Measurements from ENCODE around the gene DUOX1.
"Not testable (repeated sequence)": the region's sequence is repeated elsewhere in the genome, so short reads cannot be mapped to it uniquely, and the experiment has no call there.

Gene DUOX1

GRCh38 chr15:45121020-45121419 is 8.8 kb upstream of the DUOX1 start:
- DNase-seq: no peak

DNA sequence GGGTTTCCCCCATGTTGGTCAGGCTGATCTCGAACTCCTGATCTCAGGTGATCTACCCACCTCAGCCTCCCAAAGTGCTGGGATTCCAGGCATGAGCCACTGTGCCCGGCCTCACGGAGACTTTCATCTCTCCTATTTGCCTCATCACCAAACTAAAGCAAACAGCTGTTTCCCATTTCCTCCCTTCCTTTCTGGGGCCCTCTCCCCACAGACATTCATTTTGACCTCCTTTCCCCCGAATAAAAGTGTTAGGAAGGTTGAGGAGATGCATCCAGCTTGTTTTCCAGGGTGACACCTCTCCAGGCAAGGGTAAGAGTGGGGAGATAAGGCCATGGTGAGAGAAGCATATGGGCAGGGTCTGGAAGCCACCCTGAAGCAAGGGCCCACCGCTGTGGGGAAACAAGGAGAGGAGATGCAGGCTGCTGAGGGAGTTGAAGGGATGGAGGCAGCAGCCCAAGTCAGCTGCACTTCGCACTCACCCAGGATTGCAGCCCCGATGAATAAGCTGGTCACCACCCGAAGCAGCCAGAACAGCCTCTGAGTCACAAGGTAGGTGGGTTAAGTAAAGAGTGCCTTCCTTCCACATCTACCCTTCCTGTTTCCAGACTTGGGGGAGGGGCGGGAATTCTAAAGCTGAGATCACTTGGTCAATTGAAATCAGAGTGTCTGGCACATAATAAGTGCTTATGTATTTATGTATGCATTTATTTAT is 7.9 kb upstream of the DUOX1 start:
- no peak for DNase-seq

- no peak for DNase-seq
Measured at GRCh38 chr15:45122719-45123118, 7.1 kb upstream of the DUOX1 start.

- no peak for DNase-seq
Measured at GRCh38 chr15:45123397-45123796, 6.4 kb upstream of the DUOX1 start.

GRCh38 chr15:45126535-45127158 is 3.1 kb upstream of the DUOX1 start:
- no peak for DNase-seq

GRCh38 chr15:45128971-45129639 is 689 bp upstream of the DUOX1 start:
- no peak for DNase-seq

DNA sequence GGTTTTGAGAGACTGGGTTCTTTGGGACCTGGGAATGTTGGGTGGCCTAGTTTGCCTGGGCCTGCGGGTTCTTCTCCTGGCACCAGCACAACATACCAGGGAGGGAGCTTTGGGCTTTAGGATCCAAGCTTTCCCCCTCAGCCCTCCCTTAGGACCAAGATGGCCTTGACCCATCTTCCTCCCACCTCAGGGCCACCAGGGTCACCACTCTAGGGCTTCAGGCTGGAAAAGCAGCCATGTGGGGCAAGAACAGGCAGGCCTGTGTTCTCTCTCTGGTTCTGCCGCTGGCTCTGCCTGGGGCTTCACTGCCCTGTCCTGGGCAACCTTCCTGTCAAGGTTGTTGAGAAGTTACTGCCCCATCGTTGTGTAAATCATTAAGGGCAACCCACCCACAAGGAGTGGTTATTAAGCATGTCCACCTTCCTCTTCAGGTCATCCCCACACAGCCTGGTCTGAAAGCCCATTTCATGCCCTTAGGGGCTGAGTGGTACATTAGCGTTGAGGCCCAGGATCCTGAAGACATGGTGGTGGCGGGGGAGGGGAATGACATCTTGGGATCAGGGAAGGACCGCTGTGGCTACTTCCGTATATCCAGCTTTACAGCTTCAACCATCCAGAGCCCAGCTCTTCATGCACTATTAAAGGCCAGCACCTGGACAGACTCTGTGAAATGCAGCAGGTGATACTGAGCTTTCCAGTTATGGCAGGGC is 652 bp downstream of the DUOX1 start:
- DNase-seq: no peak

GRCh38 chr15:45131510-45131909 is 1.7 kb downstream of the DUOX1 start:
- DNase-seq: no peak

- no peak for DNase-seq
Measured at GRCh38 chr15:45132844-45133560, 3.2 kb downstream of the DUOX1 start.

DNA sequence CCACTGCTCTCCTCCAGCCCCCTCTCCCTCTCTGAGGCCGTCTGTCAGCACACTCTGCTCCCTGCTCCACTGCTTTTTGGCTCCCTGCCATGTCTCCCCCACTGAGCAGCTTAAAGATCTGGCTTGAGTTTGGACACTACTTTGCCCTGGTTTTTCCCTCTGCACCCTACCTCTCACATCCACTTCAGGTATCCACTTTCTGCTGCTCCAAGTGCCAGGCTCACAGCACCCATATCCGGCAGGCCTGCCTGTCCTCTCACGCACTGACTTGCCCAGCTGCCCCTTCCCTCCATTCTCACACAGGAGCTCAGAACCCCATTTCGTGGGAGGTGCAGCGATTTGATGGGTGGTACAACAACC is 3.7 kb downstream of the DUOX1 start:
- DNase-seq: no peak

DNA sequence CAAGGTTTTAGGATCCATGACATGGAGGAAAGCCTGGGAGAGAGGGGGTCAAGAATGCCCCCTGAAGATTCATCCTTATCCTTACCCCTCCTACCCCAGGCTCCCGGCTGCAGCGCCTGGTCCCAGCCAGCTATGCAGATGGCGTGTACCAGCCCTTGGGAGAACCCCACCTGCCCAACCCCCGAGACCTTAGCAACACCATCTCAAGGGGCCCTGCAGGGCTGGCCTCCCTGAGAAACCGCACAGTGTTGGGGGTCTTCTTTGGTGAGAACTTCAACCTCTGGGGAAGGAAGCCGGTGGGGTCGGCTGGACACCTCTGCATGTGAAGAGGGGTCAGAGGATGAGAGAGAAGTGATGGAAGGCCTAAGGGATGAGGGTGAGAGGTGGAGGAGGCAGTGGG is 4.3 kb downstream of the DUOX1 start:
- DNase-seq: no peak

DNA sequence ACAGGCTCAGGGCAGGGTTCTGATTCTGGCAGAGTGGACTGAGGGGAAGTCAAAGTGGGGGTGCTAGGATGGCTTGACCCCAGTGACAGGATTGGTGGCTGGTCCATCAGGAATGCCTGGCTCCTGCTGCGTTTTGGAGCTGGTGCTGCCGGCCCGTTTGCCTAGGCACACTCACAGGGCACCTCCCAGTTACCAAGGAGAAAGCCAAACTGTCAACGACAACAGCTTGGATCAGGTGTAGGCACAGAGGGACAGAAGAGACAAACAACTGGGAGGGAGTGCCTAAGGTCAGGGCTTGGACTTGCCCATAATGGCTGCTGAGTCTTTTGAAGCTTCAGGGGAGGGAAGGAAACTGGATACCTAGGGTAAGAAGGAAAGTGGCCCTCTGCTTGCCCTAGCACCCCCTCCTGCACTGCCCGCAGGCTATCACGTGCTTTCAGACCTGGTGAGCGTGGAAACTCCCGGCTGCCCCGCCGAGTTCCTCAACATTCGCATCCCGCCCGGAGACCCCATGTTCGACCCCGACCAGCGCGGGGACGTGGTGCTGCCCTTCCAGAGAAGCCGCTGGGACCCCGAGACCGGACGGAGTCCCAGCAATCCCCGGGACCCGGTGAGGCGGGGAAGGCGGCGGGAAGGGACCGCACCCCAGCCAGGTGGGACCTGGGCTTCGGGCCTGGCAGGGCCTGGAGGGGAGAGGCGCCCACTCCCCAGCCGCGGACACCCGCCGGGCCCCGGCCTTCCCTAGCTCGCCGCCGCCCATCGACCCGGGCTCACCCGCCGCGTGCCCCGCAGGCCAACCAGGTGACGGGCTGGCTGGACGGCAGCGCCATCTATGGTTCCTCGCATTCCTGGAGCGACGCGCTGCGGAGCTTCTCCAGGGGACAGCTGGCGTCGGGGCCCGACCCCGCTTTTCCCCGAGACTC is 5.1 kb downstream of the DUOX1 start:
- DNase-seq: peak in 2 of 51 donors; percentile 22 to 28

DNA sequence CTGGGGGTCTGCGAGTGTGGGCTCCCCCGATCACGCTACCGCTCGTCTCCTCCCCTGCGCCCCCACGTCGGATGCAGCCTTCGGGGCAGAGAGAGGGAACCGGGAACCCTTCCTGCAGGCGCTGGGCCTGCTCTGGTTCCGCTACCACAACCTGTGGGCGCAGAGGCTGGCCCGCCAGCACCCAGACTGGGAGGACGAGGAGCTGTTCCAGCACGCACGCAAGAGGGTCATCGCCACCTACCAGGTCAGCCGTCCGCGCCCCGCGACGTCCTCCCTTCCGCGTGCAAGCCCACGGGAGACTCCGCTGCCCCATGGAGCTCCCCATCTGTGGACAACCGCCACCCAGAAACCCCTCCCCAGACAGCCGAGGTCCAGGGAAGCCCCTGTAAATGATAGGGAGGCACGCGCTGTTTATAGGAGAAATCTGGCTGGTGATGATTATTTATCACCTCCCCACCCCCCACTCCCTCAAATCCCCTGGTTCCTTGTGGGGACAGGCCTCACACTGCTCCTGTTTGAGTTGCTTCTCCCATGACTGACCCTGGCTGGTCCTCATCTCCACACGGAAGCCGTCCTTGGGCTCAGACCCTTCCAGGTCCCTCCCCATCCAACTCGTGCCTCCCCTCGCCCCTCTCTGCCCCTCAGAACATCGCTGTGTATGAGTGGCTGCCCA is 6.0 kb downstream of the DUOX1 start:
- not testable (repeated sequence) for DNase-seq

GRCh38 chr15:45136378-45136764 is 6.6 kb downstream of the DUOX1 start:
- DNase-seq: no peak

- no peak for DNase-seq
Measured at GRCh38 chr15:45137703-45138102, 7.9 kb downstream of the DUOX1 start.

GRCh38 chr15:45138814-45139765 is 9.3 kb downstream of the DUOX1 start:
- DNase-seq: no peak

- DNase-seq: no peak
Measured at GRCh38 chr15:45139770-45140169, 10.0 kb downstream of the DUOX1 start.

DNA sequence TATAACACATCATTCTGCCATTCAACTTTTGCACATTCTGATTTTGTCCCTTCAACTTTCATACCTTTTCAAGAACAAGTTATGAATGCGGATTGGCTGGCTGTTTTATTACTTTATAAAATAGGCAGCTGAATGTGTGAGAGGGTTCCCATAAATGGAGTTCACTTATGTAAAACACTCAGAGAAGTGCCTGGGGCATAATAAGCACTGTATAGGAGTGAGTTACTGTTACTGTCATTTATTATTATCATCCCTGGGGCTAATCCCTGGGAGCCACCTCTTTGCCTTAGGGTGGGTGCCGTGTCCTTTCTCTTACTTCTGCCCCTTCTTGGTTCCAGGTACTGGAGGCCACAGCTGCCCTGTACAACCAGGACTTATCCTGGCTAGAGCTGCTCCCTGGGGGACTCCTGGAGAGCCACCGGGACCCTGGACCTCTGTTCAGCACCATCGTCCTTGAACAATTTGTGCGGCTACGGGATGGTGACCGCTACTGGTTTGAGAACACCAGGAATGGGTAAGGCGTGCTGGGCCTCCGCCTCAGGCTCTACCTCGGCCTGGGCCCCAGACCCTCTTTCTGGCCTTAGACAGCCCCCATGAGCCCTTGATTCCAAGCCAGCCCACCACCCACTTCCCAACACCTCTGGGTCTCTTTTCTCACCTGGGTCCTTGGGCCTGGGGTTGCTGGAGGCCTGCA is 10.9 kb downstream of the DUOX1 start:
- DNase-seq: no peak
